Measurements from ENCODE around the gene GPRIN3. TPM values are rescaled to one million over a fixed set of nuclear protein-coding genes. Genes with fewer than 3 reads are reported as not detected.
A peak's percentile ranks its signal among the peaks of the same experiment; 100 is the strongest.

GPRIN3 gene
- total RNA-seq, 1 experiment from 2014 or later: not detected

DNA sequence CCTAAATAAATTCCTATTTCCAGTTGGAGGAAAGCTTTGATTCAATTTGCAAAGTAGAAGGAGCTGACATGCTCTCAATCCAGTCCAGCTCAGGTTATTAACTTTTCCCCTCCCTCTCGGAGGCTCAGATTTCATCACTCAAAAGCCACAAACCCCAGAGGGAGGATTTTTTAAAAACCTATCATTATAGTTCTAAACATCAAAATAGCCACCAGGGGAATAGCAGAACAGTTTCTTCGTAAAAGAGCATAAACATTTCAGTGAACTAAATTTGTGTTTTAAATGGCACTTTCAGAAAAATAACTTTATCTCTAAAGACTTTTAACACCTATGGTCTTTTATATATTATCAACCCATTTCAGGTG lies 8.8 kb downstream of the GPRIN3 start:
- TF ChIP-seq, protein P1, sequence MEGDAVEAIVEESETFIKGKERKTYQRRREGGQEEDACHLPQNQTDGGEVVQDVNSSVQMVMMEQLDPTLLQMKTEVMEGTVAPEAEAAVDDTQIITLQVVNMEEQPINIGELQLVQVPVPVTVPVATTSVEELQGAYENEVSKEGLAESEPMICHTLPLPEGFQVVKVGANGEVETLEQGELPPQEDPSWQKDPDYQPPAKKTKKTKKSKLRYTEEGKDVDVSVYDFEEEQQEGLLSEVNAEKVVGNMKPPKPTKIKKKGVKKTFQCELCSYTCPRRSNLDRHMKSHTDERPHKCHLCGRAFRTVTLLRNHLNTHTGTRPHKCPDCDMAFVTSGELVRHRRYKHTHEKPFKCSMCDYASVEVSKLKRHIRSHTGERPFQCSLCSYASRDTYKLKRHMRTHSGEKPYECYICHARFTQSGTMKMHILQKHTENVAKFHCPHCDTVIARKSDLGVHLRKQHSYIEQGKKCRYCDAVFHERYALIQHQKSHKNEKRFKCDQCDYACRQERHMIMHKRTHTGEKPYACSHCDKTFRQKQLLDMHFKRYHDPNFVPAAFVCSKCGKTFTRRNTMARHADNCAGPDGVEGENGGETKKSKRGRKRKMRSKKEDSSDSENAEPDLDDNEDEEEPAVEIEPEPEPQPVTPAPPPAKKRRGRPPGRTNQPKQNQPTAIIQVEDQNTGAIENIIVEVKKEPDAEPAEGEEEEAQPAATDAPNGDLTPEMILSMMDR (IDR thresholded peaks at IDR 0.05; ENCODE audit: unreplicated experiment): no peak
- DNase-seq (ENCODE audit: unreplicated experiment): peak; percentile 57
- Mint-ChIP-seq H3K36me3 (ENCODE audit: insufficient read depth, unreplicated experiment) (no peaks in the 10 kb centered on the region), H3K4me3 (ENCODE audit: unreplicated experiment) (peak overlapping the region; percentile 13), H3K27me3 (ENCODE audit: insufficient read depth, unreplicated experiment) (no peaks in the 10 kb centered on the region), H3K27ac (ENCODE audit: low read depth, unreplicated experiment) (no peak overlapping the region), H3K4me1 (ENCODE audit: insufficient read depth, unreplicated experiment) (peaks cover 15% of the 10 kb centered on the region), H3K9me3 (ENCODE audit: unreplicated experiment) (no peaks in the 10 kb centered on the region)
- ChIA-PET CTCF (interaction anchor here (0.7 to 1.5 kb wide), 2 partner anchors 24 to 136 kb away, joined by 3 read pairs; no protein-coding TSS in a partner anchor), POLR2A (interaction anchor here (1.0 kb wide), 1 partner anchor 16 kb away, joined by 3 read pairs; no protein-coding TSS in a partner anchor)
- no TSS peak for BruUV-seq (replicated peaks)
- intact Hi-C loops (cut with micrococcal nuclease): no loop called here

DNA sequence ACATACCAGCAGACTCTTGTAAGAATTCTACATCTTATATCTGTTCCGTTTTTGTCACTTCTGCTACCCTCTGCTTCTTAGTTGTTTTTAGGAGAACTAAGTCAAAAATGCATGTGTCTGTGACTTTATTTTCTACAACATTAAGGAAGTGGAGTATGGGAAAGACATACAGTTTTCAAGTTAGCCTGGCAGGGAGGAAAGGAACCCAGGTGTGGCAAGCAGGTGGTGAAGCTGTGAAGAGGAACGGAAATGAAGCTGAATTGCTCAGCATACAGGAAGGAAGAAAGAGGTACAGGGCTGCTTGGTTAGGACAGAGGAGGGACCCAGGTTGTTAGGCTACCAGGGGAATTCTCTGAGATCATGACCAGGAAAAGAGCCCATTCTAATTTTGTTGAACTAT lies 9.4 kb downstream of the GPRIN3 start:
- Mint-ChIP-seq H3K4me1 (ENCODE audit: insufficient read depth, unreplicated experiment) (peaks cover 15% of the 10 kb centered on the region), H3K27me3 (ENCODE audit: insufficient read depth, unreplicated experiment) (no peaks in the 10 kb centered on the region), H3K27ac (ENCODE audit: low read depth, unreplicated experiment) (no peak overlapping the region), H3K4me3 (ENCODE audit: unreplicated experiment) (no peak overlapping the region), H3K36me3 (ENCODE audit: insufficient read depth, unreplicated experiment) (no peaks in the 10 kb centered on the region), H3K9me3 (ENCODE audit: unreplicated experiment) (no peaks in the 10 kb centered on the region)
- ChIA-PET POLR2A (no interaction called here), CTCF (interaction anchor here (0.6 to 1.5 kb wide), 3 partner anchors 25 to 137 kb away, joined by 3 read pairs; no protein-coding TSS in a partner anchor)
- DNase-seq (ENCODE audit: unreplicated experiment): no peak
- TF ChIP-seq, protein P1 (IDR thresholded peaks at IDR 0.05; ENCODE audit: unreplicated experiment): no peak
- intact Hi-C loops (cut with micrococcal nuclease): no loop called here
- BruUV-seq (replicated peaks): no TSS peak

DNA sequence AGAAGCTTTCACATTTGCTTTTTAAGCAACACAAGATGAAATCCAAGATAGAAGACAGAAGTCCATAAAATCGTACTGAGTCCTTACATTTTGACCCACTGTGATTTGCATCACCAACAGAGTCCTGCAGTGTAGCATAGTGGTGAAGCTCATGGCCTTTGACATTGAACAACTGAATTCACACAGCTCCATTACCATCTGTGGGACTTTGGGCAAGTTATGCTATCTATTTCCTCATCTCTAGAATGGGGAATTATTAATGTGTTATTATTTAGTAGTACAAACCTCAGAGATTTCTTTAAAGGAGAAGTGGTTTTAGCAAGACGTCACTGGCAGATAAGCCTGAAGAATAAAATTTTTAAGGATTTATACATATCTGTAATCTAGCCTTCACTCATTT lies 10.7 kb downstream of the GPRIN3 start:
- no peak for DNase-seq (ENCODE audit: unreplicated experiment)
- TF ChIP-seq, protein P1 (IDR thresholded peaks at IDR 0.05; ENCODE audit: unreplicated experiment): no peak
- Mint-ChIP-seq H3K27ac (ENCODE audit: low read depth, unreplicated experiment) (no peak overlapping the region), H3K4me1 (ENCODE audit: insufficient read depth, unreplicated experiment) (peaks cover 15% of the 10 kb centered on the region), H3K36me3 (ENCODE audit: insufficient read depth, unreplicated experiment) (no peaks in the 10 kb centered on the region), H3K4me3 (ENCODE audit: unreplicated experiment) (no peak overlapping the region), H3K27me3 (ENCODE audit: insufficient read depth, unreplicated experiment) (no peaks in the 10 kb centered on the region), H3K9me3 (ENCODE audit: unreplicated experiment) (no peaks in the 10 kb centered on the region)
- POLR2A ChIA-PET: interaction anchor here (0.6 kb wide), 1 partner anchor 102 kb away, joined by 3 read pairs; no protein-coding TSS in a partner anchor
- no TSS peak for BruUV-seq (replicated peaks)
- intact Hi-C loops (cut with micrococcal nuclease): no loop called here
- CTCF ChIA-PET: no interaction called here

DNA sequence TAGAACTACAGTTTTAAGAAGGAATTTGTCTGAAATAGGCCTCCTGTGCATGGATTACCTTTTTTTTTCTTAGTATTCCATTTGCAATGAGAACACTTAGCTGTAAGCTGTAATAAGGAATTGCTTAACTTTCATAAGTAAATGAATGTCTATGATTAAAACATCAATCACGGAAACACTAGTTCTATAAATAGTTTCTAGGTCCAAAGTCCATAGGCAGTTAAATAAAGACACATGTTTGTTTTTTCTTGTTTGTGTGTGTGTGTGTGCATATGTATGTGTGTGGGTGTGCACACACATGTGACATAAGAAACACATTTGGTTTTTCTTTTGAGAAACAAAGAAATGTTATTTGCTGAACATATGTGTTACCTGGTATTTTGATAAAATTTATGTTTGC lies 11.2 kb downstream of the GPRIN3 start:
- TF ChIP-seq, protein P1 (IDR thresholded peaks at IDR 0.05; ENCODE audit: unreplicated experiment): no peak
- no TSS peak for BruUV-seq (replicated peaks)
- ChIA-PET POLR2A (interaction anchor here (0.6 kb wide), 1 partner anchor 101 kb away, joined by 3 read pairs; no protein-coding TSS in a partner anchor), CTCF (no interaction called here)
- no peaks in the 10 kb centered on the region for H3K9me3 Mint-ChIP-seq (ENCODE audit: unreplicated experiment)
- DNase-seq (ENCODE audit: unreplicated experiment): no peak
- H3K4me3 Mint-ChIP-seq (ENCODE audit: unreplicated experiment): no peak overlapping the region
- no peaks in the 10 kb centered on the region for H3K36me3 Mint-ChIP-seq (ENCODE audit: insufficient read depth, unreplicated experiment)
- H3K27ac Mint-ChIP-seq (ENCODE audit: low read depth, unreplicated experiment): no peak overlapping the region
- H3K27me3 Mint-ChIP-seq (ENCODE audit: insufficient read depth, unreplicated experiment): no peaks in the 10 kb centered on the region
- intact Hi-C loops (cut with micrococcal nuclease): no loop called here
- peaks cover 15% of the 10 kb centered on the region for H3K4me1 Mint-ChIP-seq (ENCODE audit: insufficient read depth, unreplicated experiment)

Data from MCF 10A (cell line).